HG02981 (cell line): ENCODE results near the gene GABARAPL1.

ENCODE experiments used
- ATAC-seq: cut with Tn5 transposase; IDR thresholded peaks from one replicate; pipeline ENCODE4 v1.9.1; 2021; ENCODE audit warnings: mild to moderate bottlenecking, moderate library complexity; ENCODE audit not compliant: unreplicated experiment

The GABARAPL1 gene

DNA sequence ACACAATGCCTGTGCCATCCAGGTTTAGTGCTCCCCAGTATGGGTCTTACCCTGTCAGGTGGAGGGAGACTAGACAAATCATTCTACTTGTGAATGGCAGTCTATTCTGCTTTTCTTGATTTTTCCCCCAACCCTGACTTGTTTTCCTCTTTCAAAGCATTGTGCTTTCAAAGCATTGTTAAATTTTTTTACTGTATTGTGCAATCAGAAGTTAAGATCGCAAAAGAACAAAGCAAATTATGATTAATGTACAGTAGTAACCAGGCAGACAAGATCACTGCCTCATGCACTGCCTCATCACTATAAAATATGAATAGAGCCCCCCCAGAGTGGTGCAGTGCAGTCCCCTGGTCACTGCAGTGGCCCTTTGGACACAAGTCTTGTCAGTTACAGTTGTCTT, 14.1 kb downstream of the GABARAPL1 start:
- no peak for ATAC-seq

DNA sequence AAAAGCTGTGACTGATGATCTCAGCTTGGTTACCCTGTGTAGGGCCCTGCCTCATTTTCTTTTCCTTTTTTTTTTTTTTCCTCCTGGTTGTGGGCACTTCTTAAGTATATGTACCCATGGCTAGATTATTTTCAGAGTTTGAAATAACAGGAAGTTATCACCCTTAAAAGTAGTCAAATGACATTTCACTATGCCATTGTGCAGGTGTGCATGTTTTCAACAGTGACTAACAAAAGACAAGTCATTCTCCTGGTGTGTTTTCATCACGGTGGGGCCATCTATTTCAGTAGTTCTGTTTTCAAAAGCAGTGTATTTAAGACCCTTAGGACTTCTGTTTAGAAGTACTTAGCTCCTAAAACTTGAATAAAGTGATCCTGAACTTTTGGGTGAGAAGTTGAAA, 15.0 kb downstream of the GABARAPL1 start:
- ATAC-seq = no peak

DNA sequence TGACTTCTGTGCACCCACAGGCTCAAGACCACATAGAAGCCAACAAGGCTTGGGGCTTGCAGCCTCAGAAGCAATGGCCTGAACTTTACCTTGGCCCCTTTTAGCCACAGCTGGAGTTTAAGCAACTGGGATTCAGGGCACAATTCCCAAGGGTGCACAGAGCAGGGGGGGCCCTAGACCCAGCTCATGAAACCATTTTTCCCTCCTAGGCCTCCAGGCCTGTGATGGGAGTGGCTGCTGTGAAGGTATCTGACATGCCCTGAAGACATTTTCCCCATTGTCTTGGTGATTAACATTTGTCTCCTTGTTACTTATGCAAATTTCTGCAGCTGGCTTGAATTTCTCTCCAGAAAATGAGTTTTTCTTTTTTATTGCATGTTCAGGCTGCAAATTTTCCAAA, 21.9 kb downstream of the GABARAPL1 start:
- ATAC-seq = no peak

DNA sequence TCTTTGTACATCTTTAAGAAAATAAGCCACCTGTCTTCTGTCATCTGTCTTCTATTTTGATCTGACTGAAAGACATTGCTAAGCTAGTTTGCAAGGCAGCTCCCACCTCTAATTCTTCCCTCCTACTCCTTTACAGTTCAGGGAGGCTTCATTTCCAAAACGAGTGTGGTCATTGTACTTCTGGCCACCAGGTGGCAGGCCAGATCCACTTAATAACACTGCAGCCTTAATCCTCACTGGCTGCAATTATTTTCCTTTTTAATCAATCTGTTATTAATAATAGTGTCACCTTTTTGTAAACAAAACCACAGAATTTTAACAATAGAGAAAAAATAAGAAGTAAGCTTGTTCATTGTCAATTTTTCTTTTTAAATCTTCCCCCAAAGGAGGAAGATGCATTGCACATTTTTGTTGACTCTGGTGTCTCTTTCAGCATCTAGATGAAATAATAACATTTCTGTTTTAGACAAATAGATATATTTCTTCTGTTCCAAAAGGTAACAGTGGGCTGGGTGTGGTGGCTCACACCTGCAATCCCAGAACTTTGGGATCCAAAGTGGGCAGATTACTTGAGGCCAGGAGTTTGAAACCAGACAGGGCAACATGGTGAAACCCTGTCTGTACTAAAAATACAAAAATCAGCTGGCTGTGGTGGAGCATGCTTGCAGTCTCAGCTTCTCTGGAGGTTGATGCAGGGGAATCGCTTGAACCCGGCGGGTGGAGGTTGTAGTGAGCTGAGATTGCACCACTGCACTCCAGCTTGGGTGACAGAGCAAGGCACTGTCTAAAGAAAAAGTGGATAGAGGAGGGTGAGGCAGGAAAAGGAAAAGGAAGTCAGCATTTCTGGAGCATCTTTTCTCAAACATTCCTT, 23.3 kb downstream of the GABARAPL1 start:
- ATAC-seq = no peak

DNA sequence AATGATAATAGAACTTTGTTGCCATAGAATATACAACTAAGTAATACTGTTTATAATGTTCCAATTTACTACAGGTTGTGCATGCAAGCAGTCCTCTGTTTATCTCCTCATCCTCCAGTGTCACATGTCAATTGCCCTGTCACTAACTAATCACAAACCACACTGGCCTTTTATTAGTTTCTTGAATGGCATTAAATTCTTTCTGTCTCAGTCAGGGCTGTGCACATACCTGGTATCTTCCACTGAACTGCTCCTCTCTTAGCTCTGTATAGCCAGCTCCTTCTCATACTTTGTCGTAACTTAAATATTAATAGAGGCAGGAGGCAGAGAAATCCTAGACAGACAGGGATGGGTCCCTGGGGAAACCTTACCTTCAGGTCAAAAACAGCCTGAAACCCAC, 24.0 kb downstream of the GABARAPL1 start:
- no peak for ATAC-seq

DNA sequence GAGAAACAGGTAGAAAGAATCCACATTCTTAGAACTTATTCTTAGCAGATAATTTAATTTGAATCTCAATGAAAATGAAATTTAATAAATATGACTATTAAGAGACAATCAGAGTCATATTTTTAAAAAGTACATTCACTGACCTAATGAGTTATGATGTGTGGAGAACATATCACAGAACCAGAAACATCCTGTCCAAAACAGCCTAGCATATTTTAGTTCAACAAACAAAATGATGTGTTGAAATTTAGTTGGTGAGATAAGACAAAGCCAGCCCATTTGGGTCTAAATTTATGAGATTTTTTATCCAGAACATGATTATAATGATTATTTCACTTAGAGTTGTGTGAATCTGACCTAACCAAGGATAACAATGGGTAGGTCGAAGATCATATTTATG, 25.8 kb downstream of the GABARAPL1 start:
- ATAC-seq = no peak

DNA sequence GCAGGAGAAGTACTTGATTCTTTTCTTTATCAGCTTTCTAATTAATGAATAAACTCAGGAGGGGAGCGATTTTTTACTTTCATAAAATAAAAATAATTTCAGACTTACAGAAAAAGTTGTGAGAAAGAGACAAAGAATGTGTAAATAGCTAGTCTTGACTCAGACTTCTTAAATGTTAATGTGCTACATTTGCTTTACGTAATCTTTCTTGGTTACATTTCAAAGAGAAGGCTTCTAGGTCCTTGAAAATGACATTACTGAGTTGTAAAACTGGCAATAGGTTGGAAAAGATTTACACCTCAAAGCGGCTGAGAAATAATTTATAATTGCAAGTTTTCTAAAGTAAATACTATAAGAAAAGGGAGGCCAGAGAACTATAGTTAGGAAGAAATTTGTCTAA, 28.6 kb downstream of the GABARAPL1 start:
- ATAC-seq = no peak

DNA sequence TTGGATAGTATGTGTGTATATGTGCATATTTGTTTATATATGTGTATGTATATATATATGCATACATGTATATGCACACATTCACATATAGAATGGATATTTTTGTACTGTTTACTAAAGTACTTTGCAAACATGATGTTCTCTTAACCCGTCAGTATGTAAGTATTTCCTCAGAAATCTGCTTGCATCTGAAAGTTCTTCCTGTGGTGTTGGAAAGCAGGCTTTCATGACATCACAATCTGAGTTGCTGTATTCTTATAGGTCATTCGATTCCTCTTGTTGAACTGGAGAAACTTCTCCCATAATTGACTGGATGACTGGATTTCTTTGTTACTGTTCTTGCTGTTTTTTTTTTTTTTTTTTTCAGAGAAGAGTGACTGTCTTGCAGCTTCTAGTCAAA, 29.1 kb downstream of the GABARAPL1 start:
- ATAC-seq = no peak

DNA sequence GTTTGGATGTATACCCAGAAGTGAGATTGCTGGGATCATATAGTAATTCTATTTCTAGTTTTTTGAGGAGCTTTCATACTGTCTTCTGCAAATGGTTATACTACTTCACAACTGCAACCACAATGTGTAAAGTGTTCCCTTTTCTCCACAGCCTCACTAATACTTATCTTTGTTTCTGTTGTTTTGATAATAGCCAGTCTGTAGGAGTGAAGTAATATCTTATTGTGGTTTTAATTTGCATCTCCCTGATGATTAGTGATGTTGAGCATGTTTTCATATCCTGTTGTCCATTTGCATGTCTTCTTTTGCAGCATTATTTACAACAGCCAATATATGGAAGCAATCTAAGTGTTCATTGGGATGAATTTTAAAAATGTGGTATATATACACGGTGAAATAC, 29.9 kb downstream of the GABARAPL1 start:
- ATAC-seq = no peak

DNA sequence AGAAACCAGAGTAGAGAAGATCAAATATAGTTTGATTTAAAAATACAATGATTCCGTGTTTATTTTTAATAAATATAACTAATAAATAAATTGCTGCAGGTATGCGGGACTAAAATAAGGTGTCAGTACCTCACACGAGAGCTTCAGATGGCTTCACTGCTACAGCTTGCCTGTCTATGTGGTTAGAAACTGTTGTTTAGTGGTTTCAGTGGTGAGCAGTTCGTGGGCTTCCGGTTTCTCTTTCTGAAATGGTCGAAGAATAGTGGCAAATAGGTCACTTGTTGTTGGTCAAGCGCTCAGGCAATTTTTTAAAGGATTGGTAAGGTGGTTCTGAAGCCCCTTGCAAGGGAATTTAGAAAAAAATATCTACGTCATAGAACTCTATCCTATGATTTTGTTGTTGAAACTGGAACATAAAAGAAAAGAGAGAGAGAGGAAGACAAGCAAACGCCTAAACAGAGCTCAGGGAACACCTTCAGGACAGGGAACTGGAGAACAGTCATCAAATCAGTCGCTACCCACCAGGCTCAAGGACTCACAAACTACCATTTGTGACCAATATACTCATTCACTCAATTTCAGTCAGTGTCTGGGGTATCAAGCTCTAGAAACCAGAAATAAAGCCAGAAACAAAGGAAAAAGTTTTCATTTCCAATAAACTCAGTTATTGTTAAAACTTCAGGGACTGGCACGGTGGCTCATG, 31.3 kb downstream of the GABARAPL1 start:
- ATAC-seq = peak; percentile 79

DNA sequence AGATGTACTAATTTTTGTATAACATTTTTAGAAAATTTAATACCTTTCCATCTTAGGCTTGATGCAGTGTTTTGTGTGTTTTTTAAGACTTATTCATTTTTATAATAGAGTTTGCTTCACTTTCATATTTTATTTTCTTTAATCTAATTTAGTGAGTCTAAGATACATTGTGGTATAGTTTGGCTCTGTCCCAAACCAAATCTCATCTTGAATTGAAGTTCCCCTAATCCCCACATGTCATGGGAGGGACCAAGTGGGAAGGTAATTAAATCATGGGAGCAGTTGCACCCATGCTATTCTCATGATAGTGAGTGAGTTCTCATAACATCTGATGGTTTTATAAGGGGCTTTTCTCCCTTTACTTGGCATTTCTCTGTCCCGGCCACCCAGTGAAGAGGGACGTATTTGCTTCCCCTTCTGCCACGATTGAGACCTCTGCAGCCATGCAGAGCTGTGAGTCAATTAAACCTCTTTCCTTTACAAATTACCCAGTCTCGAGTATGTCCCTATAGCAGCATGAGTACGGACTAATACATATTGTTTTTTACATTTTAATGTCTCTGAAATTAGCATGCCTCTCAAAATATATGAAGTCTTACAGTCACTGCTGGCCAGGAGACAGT, 34.9 kb downstream of the GABARAPL1 start:
- ATAC-seq = no peak

DNA sequence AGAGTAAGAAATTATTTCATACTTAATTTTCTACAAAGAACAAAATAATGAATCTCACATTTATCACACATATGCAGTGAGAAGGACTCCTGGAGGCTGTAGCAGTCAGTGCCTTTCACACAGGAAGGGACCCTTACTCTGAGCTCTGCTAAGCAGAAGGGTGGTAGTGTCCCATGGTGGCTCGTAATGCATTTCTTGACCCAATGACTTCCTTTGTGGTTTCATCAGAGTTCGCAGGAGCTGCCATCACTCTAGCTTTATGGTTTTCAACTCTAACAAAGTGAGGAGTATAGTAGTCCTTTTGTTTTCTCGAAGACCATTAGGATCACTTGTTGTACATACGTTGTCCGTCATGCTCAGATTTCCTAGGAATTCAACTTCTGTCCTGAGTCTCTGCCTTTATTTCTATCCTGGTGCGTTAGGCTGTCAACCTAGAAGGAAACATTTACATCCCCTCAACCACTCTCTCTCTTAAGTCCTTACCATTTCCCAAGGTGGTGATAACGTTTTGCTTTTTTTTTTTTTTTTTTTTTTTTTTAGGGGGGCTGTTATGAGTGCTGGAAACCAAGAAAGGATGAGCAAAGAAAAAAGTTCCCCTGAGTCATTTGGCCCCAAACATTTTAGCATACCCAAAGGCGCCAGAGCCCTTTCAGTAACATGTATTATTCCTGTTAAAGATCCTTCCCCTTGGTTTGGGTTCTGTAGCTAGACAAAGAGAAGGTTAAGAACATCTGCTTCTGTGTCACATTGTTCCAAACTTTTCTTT, 37.2 kb downstream of the GABARAPL1 start:
- ATAC-seq = no peak

DNA sequence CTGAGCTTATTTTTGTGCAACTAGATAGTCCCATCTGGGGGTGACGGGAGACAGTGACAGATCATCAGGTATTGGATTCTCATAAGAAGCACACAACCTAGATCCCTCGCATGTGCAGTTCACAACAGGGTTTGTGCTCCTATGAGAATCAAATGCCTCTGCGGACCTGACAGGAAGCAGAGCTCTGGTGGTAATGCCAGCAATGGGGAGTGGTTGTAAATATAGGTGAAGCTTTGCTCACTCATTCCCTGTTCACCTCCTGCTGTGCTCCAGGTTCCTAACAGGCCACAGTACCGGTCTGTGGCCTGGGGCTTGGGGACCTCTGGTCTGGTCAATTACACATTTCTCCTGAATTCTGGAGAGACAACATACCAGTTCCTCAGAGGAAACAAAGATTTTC, 39.0 kb downstream of the GABARAPL1 start:
- ATAC-seq = no peak

DNA sequence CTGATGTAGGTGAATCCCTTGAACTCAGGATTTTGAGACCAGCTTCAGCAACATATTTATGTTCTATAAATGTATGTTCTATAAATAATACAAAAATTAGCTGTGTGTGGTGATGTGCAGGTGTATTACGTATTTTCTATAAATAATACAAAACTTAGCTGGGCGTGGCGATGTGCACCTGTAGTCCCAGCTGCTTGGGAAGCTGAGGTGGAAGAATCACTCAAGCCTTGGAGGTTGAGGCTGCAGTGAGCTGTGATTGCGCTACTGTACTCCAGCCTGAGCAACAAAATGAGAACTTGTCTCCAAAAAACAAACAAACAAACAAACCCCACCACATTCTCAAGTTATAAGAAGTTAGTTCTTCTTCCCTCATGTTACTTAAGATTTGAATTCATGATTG, 39.5 kb downstream of the GABARAPL1 start:
- no peak for ATAC-seq

DNA sequence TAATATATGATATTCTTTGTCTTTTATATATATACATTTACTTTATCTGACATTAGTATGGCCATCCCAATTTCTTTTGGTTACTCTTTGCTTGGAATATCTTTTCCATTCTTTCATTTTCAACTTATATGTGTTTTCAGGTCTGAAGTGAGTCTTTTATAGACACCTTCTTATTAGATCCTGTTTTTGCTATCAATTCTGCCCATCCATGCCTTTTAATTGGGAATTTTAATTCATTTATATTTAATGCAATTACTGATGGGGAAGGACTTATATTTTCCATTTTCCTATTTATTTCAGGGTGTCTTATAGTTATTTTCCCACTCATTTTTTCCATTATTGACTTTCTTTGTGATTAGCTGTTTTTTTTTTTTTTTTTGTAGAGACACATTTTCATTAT, 43.4 kb downstream of the GABARAPL1 start:
- no peak for ATAC-seq

DNA sequence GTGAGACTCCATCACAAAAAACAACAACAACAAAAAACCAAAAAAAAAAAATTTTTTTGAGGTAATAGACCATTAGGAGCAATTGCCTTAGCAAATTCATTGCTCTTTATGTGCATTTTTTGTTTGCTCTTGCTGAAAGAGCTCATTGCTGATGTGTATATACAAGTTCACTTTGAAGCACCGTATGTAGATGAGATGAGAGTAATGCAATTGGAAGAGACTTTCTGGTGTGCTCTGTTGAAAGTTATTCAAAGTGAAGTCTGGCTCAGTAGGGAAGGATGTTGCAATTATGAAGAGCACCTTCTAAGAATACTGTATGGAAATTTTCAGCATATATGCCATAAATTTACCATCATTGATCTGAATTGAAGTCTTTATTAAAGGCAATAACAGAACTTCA, 48.2 kb downstream of the GABARAPL1 start:
- no peak for ATAC-seq

DNA sequence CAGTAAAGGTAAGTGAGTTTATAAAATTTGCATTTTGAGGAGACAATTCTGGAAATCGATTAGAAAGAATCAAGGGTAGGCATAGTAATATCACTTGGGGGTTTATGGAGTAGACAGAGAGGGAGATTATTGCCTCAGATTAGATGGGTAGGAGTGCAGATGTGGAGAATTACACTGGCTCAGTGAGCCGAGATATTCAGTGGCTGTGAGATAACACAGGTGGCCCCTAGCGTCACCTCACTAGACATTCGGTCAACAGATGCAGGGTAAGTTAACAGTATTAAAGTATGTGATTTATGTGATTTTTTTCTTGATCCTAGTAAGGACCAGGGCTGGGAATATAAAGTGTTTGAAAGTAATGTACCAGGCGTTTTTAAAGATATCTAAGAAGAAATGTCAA, 55.4 kb downstream of the GABARAPL1 start:
- ATAC-seq = no peak

DNA sequence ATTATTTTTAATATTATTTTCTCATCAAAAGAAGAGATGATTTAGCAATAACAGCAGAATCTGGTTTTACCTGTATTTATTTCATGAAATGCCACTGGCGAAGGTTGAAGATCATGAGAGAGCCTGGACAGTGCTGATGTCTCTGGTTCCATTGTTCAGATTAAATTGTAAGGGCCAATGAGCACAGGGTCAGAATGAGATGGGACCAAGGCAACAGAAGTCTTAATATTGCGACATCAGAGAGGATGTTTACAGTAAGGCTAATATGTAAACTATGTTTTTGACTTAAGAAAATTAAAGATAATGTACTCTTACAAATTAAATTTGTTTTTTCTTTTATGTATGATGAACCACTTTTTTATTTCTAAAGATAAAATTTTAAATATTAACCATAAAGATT, 59.8 kb downstream of the GABARAPL1 start:
- no peak for ATAC-seq
